ENCODE measurements around the gene ZNRD2.

The ZNRD2 gene

DNA sequence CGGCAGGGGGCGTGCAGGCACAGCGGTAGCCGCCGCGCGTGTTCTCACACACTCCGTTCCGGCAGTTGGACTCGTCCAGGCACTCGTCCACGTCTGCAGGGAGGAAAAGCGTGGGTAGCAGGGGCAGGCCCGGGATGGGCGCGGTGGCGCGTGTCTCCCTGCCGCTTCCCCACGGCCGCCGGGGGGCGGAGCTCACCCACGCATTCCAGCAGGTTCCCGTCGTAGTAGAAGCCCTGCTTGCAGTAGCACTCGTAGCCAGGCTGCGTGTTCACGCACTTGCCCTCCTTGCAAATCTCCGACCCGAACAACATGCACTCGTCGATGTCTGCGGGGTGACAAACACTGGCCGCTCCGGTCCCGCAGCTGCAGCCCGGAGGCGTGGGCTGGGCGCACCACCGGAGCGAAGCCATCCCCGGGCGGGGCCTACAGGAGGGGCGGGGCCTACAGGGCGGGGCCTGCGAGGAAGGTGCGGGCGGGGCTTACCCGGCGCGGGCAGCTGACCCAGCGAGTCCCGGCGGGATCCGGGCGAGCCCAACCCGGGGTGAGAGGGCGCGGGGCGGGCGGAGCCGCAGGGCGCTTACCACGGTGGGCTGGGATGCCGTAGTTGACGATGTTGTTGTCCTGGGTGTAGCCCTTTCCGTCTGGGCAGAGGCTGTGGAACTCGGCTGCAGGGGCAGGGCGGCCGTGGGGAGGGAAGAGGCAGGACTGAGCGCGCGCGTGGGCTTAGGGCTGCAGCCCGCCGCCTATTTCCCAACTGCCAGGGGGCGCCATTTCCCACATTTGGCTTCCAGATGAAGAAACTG, 29.8 kb upstream of the ZNRD2 start (continued):
- TF ChIP-seq ZNF776 (tag by site-specific recombination; IDR thresholded peaks at IDR 0.05; ENCODE audit: borderline replicate concordance) (no peak), ZNF174 (tag by site-specific recombination; IDR thresholded peaks at IDR 0.05) (no peak), ZNF266 (tag by site-specific recombination; IDR thresholded peaks at IDR 0.05; ENCODE audit: low read depth) (no peak), ZNF24 (tag by site-specific recombination; IDR thresholded peaks at IDR 0.05) (no peak), SALL2 (tag by site-specific recombination; IDR thresholded peaks at IDR 0.05; ENCODE audit: borderline replicate concordance) (no peak), OVOL3 (tag by site-specific recombination; IDR thresholded peaks at IDR 0.05) (no peak), HOXD13 (CRISPR knock-in tag; IDR thresholded peaks at IDR 0.05; ENCODE audit: borderline replicate concordance) (no peak), ZNF214 (tag by site-specific recombination; IDR thresholded peaks at IDR 0.05; ENCODE audit: borderline replicate concordance) (no peak), ZSCAN16 (tag by site-specific recombination; IDR thresholded peaks at IDR 0.05) (no peak), ZNF280D (tag by site-specific recombination; IDR thresholded peaks at IDR 0.05) (no peak), ZNF248 (tag by site-specific recombination; IDR thresholded peaks at IDR 0.05) (no peak), YY1 (tag by site-specific recombination; IDR thresholded peaks at IDR 0.05) (no peak), ZNF561 (tag by site-specific recombination; IDR thresholded peaks at IDR 0.05; ENCODE audit: borderline replicate concordance) (peak; percentile 76; the same call in 1 of the 2 replicates), ZNF140 (tag by site-specific recombination; IDR thresholded peaks at IDR 0.05) (no peak), ZFP37 (tag by site-specific recombination; IDR thresholded peaks at IDR 0.05) (peak; percentile 67; the same call in 1 of the 2 replicates), ZBTB20 (tag by site-specific recombination; IDR thresholded peaks at IDR 0.05) (peak; percentile 20; the same call in 1 of the 2 replicates), SP2 (tag by site-specific recombination; IDR thresholded peaks at IDR 0.05) (peak; percentile 75), ZNF768 (tag by site-specific recombination; IDR thresholded peaks at IDR 0.05) (no peak), ZNF138 (tag by site-specific recombination; IDR thresholded peaks at IDR 0.05; ENCODE audit: borderline replicate concordance) (no peak), ZNF529 (tag by site-specific recombination; IDR thresholded peaks at IDR 0.05; ENCODE audit: insufficient replicate concordance) (no peak), MYNN (tag by site-specific recombination; IDR thresholded peaks at IDR 0.05; ENCODE audit: borderline replicate concordance) (no peak), ZSCAN5A (tag by site-specific recombination; IDR thresholded peaks at IDR 0.05) (no peak), SP7 (tag by site-specific recombination; IDR thresholded peaks at IDR 0.05) (peak; percentile 77; the same call in 1 of the 2 replicates), GLI4 (tag by site-specific recombination; IDR thresholded peaks at IDR 0.05) (no peak), ZNF391 (tag by site-specific recombination; IDR thresholded peaks at IDR 0.05; ENCODE audit: borderline replicate concordance, low read depth) (0 out of 2 replicates have a peak, but pooled peaks have one; percentile 22), ZNF354C (tag by site-specific recombination; IDR thresholded peaks at IDR 0.05; ENCODE audit: borderline replicate concordance, low read depth) (no peak), ZNF473 (tag by site-specific recombination; IDR thresholded peaks at IDR 0.05) (no peak), ZNF426 (tag by site-specific recombination; IDR thresholded peaks at IDR 0.05) (no peak), TCF7L2 (IDR thresholded peaks at IDR 0.05; ENCODE audit: borderline replicate concordance, low read depth, low read length) (no peak), ZNF701 (tag by site-specific recombination; IDR thresholded peaks at IDR 0.05) (no peak)
- TF ChIP-seq, protein P1, sequence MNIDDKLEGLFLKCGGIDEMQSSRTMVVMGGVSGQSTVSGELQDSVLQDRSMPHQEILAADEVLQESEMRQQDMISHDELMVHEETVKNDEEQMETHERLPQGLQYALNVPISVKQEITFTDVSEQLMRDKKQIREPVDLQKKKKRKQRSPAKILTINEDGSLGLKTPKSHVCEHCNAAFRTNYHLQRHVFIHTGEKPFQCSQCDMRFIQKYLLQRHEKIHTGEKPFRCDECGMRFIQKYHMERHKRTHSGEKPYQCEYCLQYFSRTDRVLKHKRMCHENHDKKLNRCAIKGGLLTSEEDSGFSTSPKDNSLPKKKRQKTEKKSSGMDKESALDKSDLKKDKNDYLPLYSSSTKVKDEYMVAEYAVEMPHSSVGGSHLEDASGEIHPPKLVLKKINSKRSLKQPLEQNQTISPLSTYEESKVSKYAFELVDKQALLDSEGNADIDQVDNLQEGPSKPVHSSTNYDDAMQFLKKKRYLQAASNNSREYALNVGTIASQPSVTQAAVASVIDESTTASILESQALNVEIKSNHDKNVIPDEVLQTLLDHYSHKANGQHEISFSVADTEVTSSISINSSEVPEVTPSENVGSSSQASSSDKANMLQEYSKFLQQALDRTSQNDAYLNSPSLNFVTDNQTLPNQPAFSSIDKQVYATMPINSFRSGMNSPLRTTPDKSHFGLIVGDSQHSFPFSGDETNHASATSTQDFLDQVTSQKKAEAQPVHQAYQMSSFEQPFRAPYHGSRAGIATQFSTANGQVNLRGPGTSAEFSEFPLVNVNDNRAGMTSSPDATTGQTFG (tag by site-specific recombination; IDR thresholded peaks at IDR 0.05; ENCODE audit: borderline replicate concordance) = no peak
- TF ChIP-seq, protein P2, sequence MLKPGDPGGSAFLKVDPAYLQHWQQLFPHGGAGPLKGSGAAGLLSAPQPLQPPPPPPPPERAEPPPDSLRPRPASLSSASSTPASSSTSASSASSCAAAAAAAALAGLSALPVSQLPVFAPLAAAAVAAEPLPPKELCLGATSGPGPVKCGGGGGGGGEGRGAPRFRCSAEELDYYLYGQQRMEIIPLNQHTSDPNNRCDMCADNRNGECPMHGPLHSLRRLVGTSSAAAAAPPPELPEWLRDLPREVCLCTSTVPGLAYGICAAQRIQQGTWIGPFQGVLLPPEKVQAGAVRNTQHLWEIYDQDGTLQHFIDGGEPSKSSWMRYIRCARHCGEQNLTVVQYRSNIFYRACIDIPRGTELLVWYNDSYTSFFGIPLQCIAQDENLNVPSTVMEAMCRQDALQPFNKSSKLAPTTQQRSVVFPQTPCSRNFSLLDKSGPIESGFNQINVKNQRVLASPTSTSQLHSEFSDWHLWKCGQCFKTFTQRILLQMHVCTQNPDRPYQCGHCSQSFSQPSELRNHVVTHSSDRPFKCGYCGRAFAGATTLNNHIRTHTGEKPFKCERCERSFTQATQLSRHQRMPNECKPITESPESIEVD (tag by site-specific recombination; IDR thresholded peaks at IDR 0.05) = no peak
